Activated CD4-positive, alpha-beta T cell treated with anti-CD3 and anti-CD28 coated beads for 24 hours (primary cell): ENCODE results near the gene ANXA6.
A peak's percentile ranks its signal among the peaks of the same experiment; 100 is the strongest.
"Not testable (repeated sequence)": the region's sequence is repeated elsewhere in the genome, so short reads cannot be mapped to it uniquely, and the experiment has no call there.

Experiments
- DNase-seq, 2 donors: peaks; one replicate each; pipeline ENCODE4 v3.0.0-alpha.2; 2020; ENCODE audit warnings: low read depth in 2 of 2

Gene ANXA6

DNA sequence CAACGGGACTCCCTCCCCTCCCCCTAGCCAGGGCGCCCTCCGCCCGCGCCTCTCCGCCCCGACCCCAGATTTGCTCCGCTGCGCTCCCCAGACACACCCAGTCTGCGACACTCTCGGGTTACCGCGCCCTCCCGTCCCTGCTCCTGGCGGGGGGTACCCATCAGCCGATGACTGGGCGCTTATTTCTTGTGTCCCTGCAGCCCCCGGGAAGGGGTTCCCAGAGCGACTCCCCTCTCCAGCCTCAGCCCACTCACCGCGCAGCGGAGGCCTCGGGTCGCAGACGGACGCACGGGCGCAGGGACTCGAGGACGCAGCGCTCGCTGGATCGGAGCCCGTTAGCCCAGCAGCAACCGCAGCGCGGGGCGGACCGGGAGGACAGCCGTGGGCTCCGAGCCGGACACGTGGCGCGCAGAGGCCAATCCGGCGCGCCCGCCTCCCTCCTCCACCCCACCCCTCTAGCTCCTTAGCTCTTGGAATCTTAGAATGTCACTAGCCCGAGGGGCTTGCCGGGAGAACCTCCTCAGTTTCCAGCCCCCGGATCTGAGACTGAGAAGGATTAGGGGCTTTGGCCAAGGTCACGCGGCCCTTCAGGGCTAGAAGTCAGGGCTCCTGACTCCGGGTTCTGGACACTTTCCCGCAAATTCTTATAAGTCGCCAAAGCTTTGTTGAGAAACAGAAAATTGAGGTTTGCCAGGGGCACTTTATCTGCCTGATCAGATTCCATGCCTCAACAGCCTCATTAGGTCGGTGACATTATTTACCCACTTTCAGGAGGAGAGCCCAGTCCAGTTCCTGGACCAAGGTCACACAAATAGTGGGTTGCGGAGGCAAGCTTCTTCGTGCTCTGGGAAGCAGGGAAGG is at the start of gene ANXA6:
Gene ANXA6, minus strand, starts transcription at position 354 of the 861 bp plus-strand sequence. CDS start 9,878 bp downstream, outside the sequence.
- DNase-seq, result peak in 1 of 2 donors; percentile 56

DNA sequence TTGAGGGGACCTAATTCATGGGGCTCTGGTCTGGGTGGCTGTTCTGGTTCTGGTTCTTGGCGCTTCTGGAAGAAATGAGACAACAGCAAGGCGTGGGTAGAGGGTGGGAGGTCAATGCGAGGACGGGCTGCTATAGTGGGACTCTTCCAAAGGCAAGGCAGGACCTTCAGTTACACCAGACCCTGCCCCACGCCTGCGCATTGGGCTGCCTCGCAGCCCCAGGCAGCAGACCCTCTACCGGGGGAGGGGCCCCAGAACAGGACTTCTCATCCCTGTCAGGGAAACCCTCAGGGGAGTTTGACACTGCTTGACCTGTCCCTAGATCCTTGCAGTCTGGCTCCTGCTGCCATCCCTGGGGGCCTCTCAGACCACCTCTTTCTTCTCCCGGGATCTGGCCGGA is 47.8 kb upstream of the ANXA6 start:
- DNase-seq, result no peak

GRCh38 chr5:151204051-151204450 is 46.5 kb upstream of the ANXA6 start:
- DNase-seq, result no peak

DNA sequence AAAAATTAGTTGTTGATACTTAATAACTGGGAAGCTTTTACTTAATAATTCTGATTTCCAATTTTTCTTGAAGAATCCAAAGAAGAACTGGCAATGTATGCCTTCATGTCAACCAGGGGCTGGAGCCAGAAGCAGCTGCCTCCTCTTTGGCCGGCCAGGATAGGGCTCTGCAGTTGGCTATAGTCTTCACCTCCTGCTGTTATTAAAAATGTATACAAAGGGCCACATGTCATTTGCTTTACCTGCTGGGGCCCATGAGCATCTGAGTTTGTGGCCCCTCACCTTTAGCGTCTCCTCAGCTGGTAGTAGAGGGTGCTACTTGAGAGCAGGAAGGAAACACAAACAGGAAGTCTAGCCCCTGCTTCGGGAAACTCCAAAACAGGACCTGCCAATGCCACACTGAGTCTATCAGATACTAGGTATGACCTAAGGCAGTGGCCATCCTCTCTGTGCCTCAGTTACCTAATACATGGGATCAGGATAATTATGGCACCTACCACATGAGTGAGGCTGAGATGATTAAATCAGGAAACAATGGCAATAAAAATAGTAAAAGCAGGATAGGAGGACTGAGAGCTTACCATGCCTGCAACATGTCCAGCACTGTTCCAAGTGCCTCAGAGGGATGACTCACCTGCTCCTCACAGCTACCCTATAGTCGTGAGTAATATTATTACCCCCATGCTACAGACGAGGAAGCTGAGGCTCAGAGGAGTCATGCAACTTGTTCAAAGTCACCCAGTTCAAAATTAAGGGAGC is 45.0 kb upstream of the ANXA6 start:
- no peak for DNase-seq

GRCh38 chr5:151200913-151201595 is 43.5 kb upstream of the ANXA6 start:
- no peak for DNase-seq

- DNase-seq, result no peak
Measured at GRCh38 chr5:151199581-151200185, 42.1 kb upstream of the ANXA6 start.

DNA sequence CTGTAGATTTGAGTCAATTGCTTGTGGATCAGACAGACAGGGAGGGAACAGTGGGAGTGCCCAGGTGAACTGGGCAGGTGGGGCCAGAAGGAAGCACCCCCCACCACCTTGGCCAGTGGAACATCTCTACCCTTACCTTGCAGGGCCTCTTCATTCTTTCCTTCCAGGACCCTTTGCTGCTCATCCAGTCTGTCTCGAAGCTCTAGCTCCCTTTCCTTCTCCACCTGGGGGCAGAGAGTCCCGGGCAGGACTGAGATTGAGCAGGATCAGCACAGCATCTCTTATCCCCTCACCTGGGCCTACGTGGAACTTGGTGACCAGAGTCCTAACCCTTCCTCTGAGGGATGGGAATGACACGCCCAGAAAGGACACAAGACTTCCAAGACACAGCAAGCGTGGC is 41.3 kb upstream of the ANXA6 start:
- no peak for DNase-seq

GRCh38 chr5:151197291-151197600 is 39.7 kb upstream of the ANXA6 start:
- DNase-seq, result not testable (repeated sequence)

DNA sequence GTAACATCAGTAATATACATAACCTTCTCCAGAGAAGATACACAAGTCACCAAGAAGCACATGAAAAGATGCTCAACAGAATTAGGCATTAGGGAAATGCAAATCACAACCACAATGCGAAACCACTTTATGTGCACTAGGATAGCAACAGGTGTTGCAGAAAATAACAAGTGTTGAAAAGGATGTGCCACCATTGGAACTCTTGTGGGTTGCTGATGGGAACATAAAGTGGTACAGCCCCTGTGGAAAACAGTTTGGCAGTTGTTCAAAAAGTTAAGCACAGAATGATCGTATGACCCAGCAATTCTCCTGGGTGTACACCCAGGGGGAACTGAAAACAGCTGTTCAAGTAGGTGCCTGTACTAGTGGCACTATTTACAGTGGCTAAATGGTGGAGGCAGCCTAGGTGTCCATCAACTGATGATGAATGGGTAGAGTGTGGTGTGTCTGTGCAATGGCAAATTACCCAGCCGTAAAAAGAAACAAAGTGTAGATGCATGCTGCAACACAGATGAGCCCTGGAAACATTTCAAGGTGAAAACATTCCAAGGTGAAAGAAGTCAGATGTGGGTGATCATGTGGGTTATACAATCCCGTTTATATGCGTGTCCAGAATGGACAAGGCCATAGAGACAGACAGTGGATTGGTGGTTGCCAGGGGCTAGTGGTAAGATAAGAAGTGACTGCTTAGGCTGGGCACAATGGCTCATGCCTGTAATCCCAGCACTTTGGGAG is 39.1 kb upstream of the ANXA6 start:
- no peak for DNase-seq

- no peak for DNase-seq
Measured at GRCh38 chr5:151195622-151196021, 38.0 kb upstream of the ANXA6 start.

- DNase-seq, result no peak
Measured at GRCh38 chr5:151192626-151193025, 35.0 kb upstream of the ANXA6 start.

DNA sequence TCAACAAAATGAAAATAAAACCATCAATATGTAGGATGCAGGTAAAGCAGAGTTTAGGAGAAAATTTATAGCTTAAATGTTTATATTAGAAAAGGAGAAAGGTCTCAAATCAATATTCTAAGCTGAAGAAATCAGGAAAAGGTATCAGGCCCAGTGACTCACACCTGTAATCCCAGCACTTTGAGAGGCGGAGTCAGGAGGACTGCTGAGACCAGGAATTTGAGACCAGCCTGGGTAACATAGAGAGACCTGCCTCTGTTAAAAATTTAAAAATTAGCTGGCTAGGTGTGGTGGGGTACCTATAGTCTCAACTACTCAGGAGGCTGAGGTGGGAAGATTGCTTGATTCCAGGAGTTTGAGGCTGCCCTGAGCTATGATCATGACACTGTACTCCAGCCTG is 34.1 kb upstream of the ANXA6 start:
- no peak for DNase-seq

GRCh38 chr5:151189151-151189550 is 31.6 kb upstream of the ANXA6 start:
- DNase-seq, result no peak

GRCh38 chr5:151186538-151186937 is 29.0 kb upstream of the ANXA6 start:
- DNase-seq, result no peak

DNA sequence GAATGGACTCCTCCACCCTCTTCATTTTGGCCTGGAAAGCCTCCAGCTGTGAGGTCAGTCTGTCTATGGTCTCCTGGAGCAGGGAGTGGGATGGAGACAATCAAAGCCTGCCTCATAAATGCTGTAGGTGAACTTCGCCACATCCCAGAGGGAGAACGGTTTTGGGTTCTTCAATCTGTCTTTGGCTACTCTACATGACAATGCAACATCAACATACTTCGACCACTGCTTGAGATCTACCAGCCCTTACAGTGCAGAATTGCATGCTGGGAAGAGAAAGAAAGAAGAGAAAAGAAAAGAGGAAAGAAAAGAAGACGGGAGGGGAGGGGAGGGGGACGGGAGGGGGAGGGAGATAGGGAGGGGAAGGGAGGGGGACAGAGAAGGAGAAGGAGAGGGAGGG is 28.5 kb upstream of the ANXA6 start:
- no peak for DNase-seq

DNA sequence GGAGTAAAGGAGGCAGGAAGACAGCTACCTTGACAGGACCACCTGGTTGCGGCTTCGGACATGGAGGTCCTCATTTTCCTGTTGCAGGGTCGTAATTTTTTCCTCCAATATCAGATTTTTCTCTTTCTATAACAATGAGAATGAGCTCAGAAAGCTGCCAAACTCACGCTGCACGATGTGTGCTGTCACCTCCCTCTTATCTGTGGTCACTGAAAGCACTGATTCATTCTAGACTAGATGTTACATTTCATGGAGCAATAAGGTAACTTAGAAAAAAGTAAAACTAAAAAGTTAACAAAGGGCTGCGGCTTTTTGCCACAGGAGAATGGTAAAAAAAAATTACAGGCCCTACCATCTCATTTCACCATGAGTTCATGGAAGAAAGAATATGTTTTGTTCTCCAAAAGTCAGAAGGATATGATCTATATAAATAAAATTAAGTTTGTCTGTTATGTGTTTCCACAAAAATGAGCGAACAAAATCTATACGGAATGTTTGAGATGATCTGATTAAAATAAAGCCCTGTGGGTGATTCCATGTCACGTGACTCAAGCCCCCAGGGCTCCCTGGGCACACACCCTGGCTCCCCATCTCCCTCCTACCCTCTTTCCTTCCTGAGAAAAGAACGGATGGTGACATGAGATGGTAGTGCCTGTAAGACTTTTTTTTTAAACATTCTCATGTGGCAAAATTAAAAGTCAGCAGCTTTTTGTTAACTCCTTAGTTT is 26.9 kb upstream of the ANXA6 start:
- DNase-seq, result no peak

- no peak for DNase-seq
Measured at GRCh38 chr5:151183456-151184245, 26.1 kb upstream of the ANXA6 start.

- DNase-seq, result no peak
Measured at GRCh38 chr5:151182976-151183375, 25.4 kb upstream of the ANXA6 start.

GRCh38 chr5:151182524-151182900 is 24.9 kb upstream of the ANXA6 start:
- DNase-seq, result no peak
